DND-41 (cell line): ENCODE measurements around the gene ZSCAN10.

Source experiments
- EZH2 ChIP-seq: IDR thresholded peaks from 3 replicates; pipeline ENCODE4 v1.6.1; 2012; ENCODE audit warnings: borderline replicate concordance, low read depth, mild to moderate bottlenecking, moderate library complexity, low read length, inconsistent platforms; ENCODE audit not compliant: severe bottlenecking
- TF ChIP-seq, protein P1 (sequence below): IDR thresholded peaks from 2 replicates; pipeline ENCODE4 v1.5.1; 2012; ENCODE audit warnings: borderline replicate concordance, low read length, moderate library complexity, mild to moderate bottlenecking; ENCODE audit not compliant: poor library complexity, severe bottlenecking; ENCODE audit errors: extremely low read depth

DNA sequence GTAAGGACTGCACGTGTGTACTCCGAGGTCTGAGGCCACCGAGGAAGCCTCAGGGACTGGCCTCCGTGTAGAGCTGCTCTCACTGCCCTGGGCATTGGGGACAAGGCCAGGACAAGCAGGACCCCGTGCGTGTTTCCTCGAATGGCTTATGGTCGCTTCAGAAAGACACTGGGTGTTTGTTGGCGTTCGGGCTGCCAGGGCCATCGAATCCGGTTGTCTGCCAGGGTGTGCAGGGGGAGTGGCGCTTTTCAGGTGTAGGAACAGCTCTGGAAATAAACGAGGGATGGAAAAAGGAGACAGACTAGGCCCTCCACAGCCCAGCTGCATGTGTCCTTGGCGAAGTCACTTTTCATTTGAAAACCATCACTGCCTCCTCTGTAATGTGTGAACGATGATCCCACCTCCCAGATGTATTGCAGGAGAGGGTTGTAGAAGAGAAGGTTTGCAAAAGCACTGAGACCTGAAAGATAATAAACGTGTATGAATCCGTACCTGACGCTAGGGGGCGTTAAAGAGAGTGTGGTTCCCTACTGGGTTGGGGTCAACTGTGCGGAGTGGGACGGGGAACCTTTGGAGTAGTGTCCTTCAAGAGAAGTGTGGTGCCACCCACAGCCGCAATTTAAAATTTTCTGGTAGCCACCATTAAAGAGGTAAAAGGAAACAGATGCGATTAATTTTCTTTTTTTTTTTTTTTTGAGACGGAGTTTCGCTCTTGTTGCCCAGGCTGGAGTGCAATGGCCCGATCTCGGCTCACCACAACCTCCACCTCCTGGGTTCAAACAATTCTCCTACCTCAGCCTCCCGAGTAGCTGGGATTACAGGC lies 2.1 kb upstream of the ZSCAN10 start:
- TF ChIP-seq, protein P1, sequence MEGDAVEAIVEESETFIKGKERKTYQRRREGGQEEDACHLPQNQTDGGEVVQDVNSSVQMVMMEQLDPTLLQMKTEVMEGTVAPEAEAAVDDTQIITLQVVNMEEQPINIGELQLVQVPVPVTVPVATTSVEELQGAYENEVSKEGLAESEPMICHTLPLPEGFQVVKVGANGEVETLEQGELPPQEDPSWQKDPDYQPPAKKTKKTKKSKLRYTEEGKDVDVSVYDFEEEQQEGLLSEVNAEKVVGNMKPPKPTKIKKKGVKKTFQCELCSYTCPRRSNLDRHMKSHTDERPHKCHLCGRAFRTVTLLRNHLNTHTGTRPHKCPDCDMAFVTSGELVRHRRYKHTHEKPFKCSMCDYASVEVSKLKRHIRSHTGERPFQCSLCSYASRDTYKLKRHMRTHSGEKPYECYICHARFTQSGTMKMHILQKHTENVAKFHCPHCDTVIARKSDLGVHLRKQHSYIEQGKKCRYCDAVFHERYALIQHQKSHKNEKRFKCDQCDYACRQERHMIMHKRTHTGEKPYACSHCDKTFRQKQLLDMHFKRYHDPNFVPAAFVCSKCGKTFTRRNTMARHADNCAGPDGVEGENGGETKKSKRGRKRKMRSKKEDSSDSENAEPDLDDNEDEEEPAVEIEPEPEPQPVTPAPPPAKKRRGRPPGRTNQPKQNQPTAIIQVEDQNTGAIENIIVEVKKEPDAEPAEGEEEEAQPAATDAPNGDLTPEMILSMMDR, result peak; percentile 71
- TF ChIP-seq EZH2, result no peak
